ENCODE data around the gene SLC31A1.

DNA sequence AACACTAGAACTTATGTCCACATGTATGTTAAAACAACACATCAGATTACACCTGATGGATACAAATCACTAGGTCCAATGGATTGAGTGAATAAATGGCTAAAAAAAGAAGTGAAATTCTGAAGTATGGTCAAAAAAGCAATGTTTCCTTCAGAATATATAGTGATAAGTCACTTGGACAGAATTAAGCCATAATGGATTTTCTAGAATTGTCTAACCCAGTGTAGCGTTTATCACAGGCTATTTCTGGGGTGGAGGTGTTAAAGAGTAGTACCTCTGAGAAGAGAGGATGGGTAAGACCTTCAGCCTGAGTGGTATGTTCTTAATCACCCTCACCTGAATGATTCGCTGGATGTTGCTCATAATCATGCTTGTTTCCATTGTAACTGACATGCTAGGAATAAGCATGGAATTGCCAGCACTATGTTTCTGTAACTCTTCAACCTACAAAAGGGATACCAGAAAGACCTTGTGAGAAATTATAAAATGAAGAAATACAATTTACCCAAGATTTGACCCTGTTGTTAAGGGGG, 37.3 kb upstream of the SLC31A1 start:
- TF ChIP-seq CTCF (IDR thresholded peaks at IDR 0.05) (no peak), POLR2A (IDR thresholded peaks at IDR 0.05) (no peak)

Data from adrenal gland (tissue), 5 donors.